ACC112 (cell line): ENCODE measurements around the gene ZFHX3.

ENCODE experiments used
- H2AFZ ChIP-seq: fragments of 200-600 bp; sonication (generic); one replicate; pipeline ENCODE4 v1.6.0; 2017; ENCODE audit warnings: antibody characterized with exemption, low read length; ENCODE audit not compliant: unreplicated experiment
- H3K27ac ChIP-seq: fragments of 200-600 bp; sonication (generic); 2 replicates; pipeline ENCODE4 v1.5.1; 2014; ENCODE audit warnings: low read depth, mild to moderate bottlenecking, antibody characterized with exemption, low read length, moderate library complexity
- H3K27me3 ChIP-seq: fragments of 200-600 bp; sonication (generic); 2 replicates; pipeline ENCODE4 v1.6.1; 2014; ENCODE audit warnings: mild to moderate bottlenecking, antibody characterized with exemption, low read length, moderate library complexity, mixed read lengths; ENCODE audit not compliant: insufficient read depth
- H3K36me3 ChIP-seq: fragments of 200-600 bp; sonication (generic); 2 replicates; pipeline ENCODE4 v1.6.1; 2016; ENCODE audit warnings: mild to moderate bottlenecking, antibody characterized with exemption, low read length, moderate library complexity, mixed read lengths; ENCODE audit not compliant: insufficient read depth
- H3K4me1 ChIP-seq: fragments of 200-600 bp; sonication (generic); one replicate; pipeline ENCODE4 v1.6.1; 2016; ENCODE audit warnings: low read length, mixed read lengths; ENCODE audit not compliant: insufficient read depth, unreplicated experiment, control insufficient read depth
- H3K4me3 ChIP-seq: fragments of 200-600 bp; sonication (generic); 2 replicates; pipeline ENCODE4 v1.5.1; 2014; ENCODE audit warnings: mild to moderate bottlenecking, low read depth, low read length
- H3K79me2 ChIP-seq: fragments of 200-600 bp; sonication (generic); one replicate; pipeline ENCODE4 v1.6.0; 2016; ENCODE audit warnings: low read length; ENCODE audit not compliant: control insufficient read depth, unreplicated experiment, insufficient read depth

The ZFHX3 gene

GRCh38 chr16:73067671-73068540 is 20.0 kb upstream of the ZFHX3 start:
- Histone ChIP-seq H2AFZ (peak overlapping the region; percentile 6), H3K27me3 (no peaks in the 10 kb centered on the region), H3K4me1 (peaks cover 56% of the 10 kb centered on the region), H3K4me3 (no peak overlapping the region; the same call in 1 of the 2 replicates), H3K36me3 (no peaks in the 10 kb centered on the region), H3K27ac (peak overlapping the region; percentile 98), H3K79me2 (no peaks in the 10 kb centered on the region)

- Histone ChIP-seq H3K36me3 (no peaks in the 10 kb centered on the region), H3K27me3 (no peaks in the 10 kb centered on the region), H3K4me3 (no peak overlapping the region), H3K79me2 (no peaks in the 10 kb centered on the region), H2AFZ (no peak overlapping the region), H3K4me1 (peaks cover 56% of the 10 kb centered on the region), H3K27ac (peak overlapping the region; percentile 98)
Observed at GRCh38 chr16:73066927-73067670, 19.2 kb upstream of the ZFHX3 start.

- no peaks in the 10 kb centered on the region for H3K27me3 ChIP-seq
Observed at GRCh38 chr16:73066331-73066926, 18.5 kb upstream of the ZFHX3 start.

GRCh38 chr16:73065632-73066330 is 17.9 kb upstream of the ZFHX3 start:
- Histone ChIP-seq H3K79me2 (peaks cover under 1% of the 10 kb centered on the region), H3K4me1 (peaks cover 57% of the 10 kb centered on the region), H3K27ac (no peak overlapping the region), H3K27me3 (no peaks in the 10 kb centered on the region), H3K4me3 (no peak overlapping the region), H2AFZ (no peak overlapping the region), H3K36me3 (no peaks in the 10 kb centered on the region)

More at GRCh38 chr16:73066331-73066926, 18.5 kb upstream of the ZFHX3 start:
- Histone ChIP-seq H3K79me2 (no peaks in the 10 kb centered on the region), H3K36me3 (no peaks in the 10 kb centered on the region), H3K4me3 (no peak overlapping the region), H3K4me1 (peaks cover 57% of the 10 kb centered on the region), H2AFZ (no peak overlapping the region), H3K27ac (no peak overlapping the region)

GRCh38 chr16:73064994-73065545 is 17.1 kb upstream of the ZFHX3 start:
- H3K79me2 ChIP-seq = peaks cover 7% of the 10 kb centered on the region
- H2AFZ ChIP-seq = peak overlapping the region; percentile 79
- H3K4me3 ChIP-seq = peak overlapping the region; percentile 68
- peak overlapping the region; percentile 87 for H3K27ac ChIP-seq
- no peaks in the 10 kb centered on the region for H3K36me3 ChIP-seq
- H3K4me1 ChIP-seq = peaks cover 59% of the 10 kb centered on the region
- H3K27me3 ChIP-seq = no peaks in the 10 kb centered on the region

GRCh38 chr16:73064212-73064993 is 16.5 kb upstream of the ZFHX3 start:
- Histone ChIP-seq H3K4me1 (peaks cover 54% of the 10 kb centered on the region), H3K79me2 (peaks cover 13% of the 10 kb centered on the region), H3K27me3 (no peaks in the 10 kb centered on the region), H3K27ac (peak overlapping the region; percentile 87), H3K4me3 (peak overlapping the region; percentile 68), H2AFZ (peak overlapping the region; percentile 79), H3K36me3 (no peaks in the 10 kb centered on the region)

GRCh38 chr16:73063854-73064211 is 15.9 kb upstream of the ZFHX3 start:
- Histone ChIP-seq H3K27me3 (no peaks in the 10 kb centered on the region), H3K79me2 (peaks cover 19% of the 10 kb centered on the region), H3K27ac (peak overlapping the region; percentile 87), H3K4me3 (peak overlapping the region; percentile 68), H2AFZ (peak overlapping the region; percentile 79), H3K4me1 (peaks cover 49% of the 10 kb centered on the region), H3K36me3 (no peaks in the 10 kb centered on the region)

GRCh38 chr16:73062743-73063733 is 15.1 kb upstream of the ZFHX3 start:
- no peak overlapping the region for H3K27ac ChIP-seq
- H3K4me3 ChIP-seq = no peak overlapping the region
- H3K27me3 ChIP-seq = no peaks in the 10 kb centered on the region
- H3K79me2 ChIP-seq = peaks cover 25% of the 10 kb centered on the region
- no peaks in the 10 kb centered on the region for H3K36me3 ChIP-seq
- H3K4me1 ChIP-seq = peaks cover 42% of the 10 kb centered on the region
- H2AFZ ChIP-seq = no peak overlapping the region
